Hepatocyte (in vitro differentiated cells): ENCODE measurements around the gene PCDHA1.

Experiments
- CTCF ChIP-seq: fragments of 200-600 bp; sonication (generic); IDR thresholded peaks from 2 replicates; pipeline ENCODE4 v1.5.1; 2016; ENCODE audit warnings: antibody characterized with exemption, mild to moderate bottlenecking; ENCODE audit not compliant: poor library complexity
- EZH2phosphoT487 ChIP-seq: fragments of 200-600 bp; sonication (generic); IDR thresholded peaks from one replicate; pipeline ENCODE4 v1.6.1; 2018; ENCODE audit warnings: antibody characterized with exemption, mild to moderate bottlenecking, low read depth, moderate library complexity; ENCODE audit not compliant: unreplicated experiment, severe bottlenecking

- TF ChIP-seq EZH2phosphoT487 (no peak), CTCF (no peak)
Observed at GRCh38 chr5:140780512-140780911, 5.4 kb upstream of the PCDHA1 start.
